HUDEP-2 (cell line): ENCODE data around the gene BRF1.
A peak's percentile ranks its signal among the peaks of the same experiment; 100 is the strongest.
"Not testable (repeated sequence)": the region's sequence is repeated elsewhere in the genome, so short reads cannot be mapped to it uniquely, and the experiment has no call there.

Experiments used
- DNase-seq, 76 experiments: peaks; one replicate each; lab custom pipeline; 2025; ENCODE audit not compliant: unreplicated experiment in 76 of 76; lab: John Stamatoyannopoulos, UW

BRF1 gene

GRCh38 chr14:105333020-105333490 is 32.3 kb upstream of the BRF1 start:
- no peak for DNase-seq

- no peak for DNase-seq
Observed at GRCh38 chr14:105332350-105332874, 31.6 kb upstream of the BRF1 start.

- no peak for DNase-seq
Observed at GRCh38 chr14:105331575-105332349, 31.0 kb upstream of the BRF1 start.

- peak in 10 of 76 experiments; percentile 5 to 39 (median 14) for DNase-seq
Observed at GRCh38 chr14:105330491-105330895, 29.7 kb upstream of the BRF1 start.

- DNase-seq, result no peak
Observed at GRCh38 chr14:105329411-105330150, 28.8 kb upstream of the BRF1 start.

- no peak for DNase-seq
Observed at GRCh38 chr14:105328678-105329390, 28.0 kb upstream of the BRF1 start.

- no peak for DNase-seq
Observed at GRCh38 chr14:105328070-105328677, 27.4 kb upstream of the BRF1 start.

GRCh38 chr14:105327695-105328045 is 26.9 kb upstream of the BRF1 start:
- DNase-seq, result not testable (repeated sequence)

- no peak for DNase-seq
Observed at GRCh38 chr14:105326891-105327694, 26.3 kb upstream of the BRF1 start.

- DNase-seq, result no peak
Observed at GRCh38 chr14:105326568-105326867, 25.7 kb upstream of the BRF1 start.

- no peak for DNase-seq
Observed at GRCh38 chr14:105325716-105326567, 25.1 kb upstream of the BRF1 start.

GRCh38 chr14:105325303-105325702 is 24.5 kb upstream of the BRF1 start:
- no peak for DNase-seq

- DNase-seq, result no peak
Observed at GRCh38 chr14:105324871-105325270, 24.1 kb upstream of the BRF1 start.

- no peak for DNase-seq
Observed at GRCh38 chr14:105324080-105324778, 23.4 kb upstream of the BRF1 start.

- no peak for DNase-seq
Observed at GRCh38 chr14:105323663-105324062, 22.9 kb upstream of the BRF1 start.

GRCh38 chr14:105322791-105323556 is 22.2 kb upstream of the BRF1 start:
- no peak for DNase-seq

- no peak for DNase-seq
Observed at GRCh38 chr14:105317546-105317945, 16.7 kb upstream of the BRF1 start.

- no peak for DNase-seq
Observed at GRCh38 chr14:105316968-105317510, 16.2 kb upstream of the BRF1 start.
